OCI-LY3 (cell line): ENCODE results near the gene BHMT.

Source experiments
- CTCF ChIP-seq: fragments of 200-600, 300-600 bp; sonication (generic); IDR thresholded peaks from 2 replicates; pipeline ENCODE4 v1.5.1; 2014; ENCODE audit warnings: antibody characterized with exemption, low read length, low read depth
- EZH2phosphoT487 ChIP-seq: fragments of 200-600 bp; shearing (Covaris generic); IDR thresholded peaks from 2 replicates; pipeline ENCODE4 v1.6.1; 2018; ENCODE audit warnings: antibody characterized with exemption, mixed run types, low read depth

- TF ChIP-seq CTCF, result no peak
- no peak for TF ChIP-seq EZH2phosphoT487
These were observed 37.8 kb downstream of the BHMT start for GRCh38 chr5:79149433-79149832.
